ENCODE results near the gene HYDIN. TPM values are rescaled to one million over a fixed set of nuclear protein-coding genes. Genes with fewer than 3 reads are reported as not detected.

Gene HYDIN
- total and polyA plus RNA-seq, 7 experiments from 2014 or later = 0.13 to 0.89 (median 0.32) TPM; not detected in 4

DNA sequence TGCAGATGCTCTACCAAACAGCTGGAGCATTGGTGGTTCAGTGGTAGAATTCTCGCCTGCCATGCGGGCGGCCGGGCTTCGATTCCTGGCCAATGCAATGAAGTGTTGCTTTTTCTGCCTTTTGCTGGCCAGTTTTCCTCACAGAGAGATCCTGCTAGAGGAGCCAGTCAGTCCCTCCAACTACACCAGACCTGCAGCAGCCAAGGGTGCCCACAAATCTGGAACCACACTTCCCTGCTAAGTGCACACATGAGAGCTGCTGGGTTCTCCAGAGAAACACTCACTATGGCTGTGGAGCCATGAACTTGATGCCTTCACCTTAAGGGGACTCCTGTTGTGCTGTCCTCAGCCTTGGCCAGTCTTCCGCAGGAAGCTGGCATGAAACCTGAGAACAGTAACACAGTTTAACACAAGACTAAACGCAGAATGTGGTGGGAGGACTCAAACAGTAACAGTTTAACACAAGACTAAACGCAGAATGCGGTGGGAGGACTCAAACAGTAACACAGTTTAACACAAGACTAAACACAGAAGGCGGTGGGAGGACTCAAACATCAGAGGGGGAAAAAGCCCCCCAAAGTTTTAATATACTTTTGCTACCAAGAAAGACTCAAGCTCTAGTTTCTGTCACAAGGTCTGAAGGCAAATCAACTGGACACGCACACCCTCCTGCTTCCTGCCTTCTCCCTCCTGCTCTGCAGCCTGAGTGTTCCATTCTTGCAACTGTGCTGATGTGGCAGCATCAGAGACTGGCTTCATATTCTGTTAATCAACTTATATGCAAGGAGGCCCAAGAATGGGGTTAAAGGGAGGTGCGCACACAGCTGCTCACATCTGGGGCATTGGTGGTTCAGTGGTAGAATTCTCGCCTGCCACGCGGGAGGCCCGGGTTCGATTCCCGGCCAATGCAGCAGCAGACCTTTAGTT is 441.6 kb downstream of the HYDIN start:
- Mint-ChIP-seq H3K27me3 (no peaks in the 10 kb centered on the region), H3K27ac (no peak overlapping the region), H3K9me3 (peaks cover 0 to 2% (median 0%) of the 10 kb centered on the region in 11 donors), H3K4me3 (no peak overlapping the region), H3K4me1 (peaks cover 0 to 21% (median 19%) of the 10 kb centered on the region in 7 donors), H3K36me3 (peaks cover 0 to 33% (median 9%) of the 10 kb centered on the region in 5 donors)
- no peak for ATAC-seq
- H3K9me3 ChIP-seq (ENCODE audit: control insufficient read depth in 2 of 3, low read length in 3 of 3) = no peaks in the 10 kb centered on the region
- H3K36me3 ChIP-seq (ENCODE audit: control insufficient read depth in 2 of 3, insufficient read depth in 3 of 3, low read length in 3 of 3) = peaks cover 0 to 64% (median 16%) of the 10 kb centered on the region in 3 experiments
- H3K27me3 ChIP-seq (ENCODE audit: control insufficient read depth in 2 of 2, insufficient read depth in 2 of 2, low read length in 2 of 2) = no peaks in the 10 kb centered on the region
- CTCF ChIA-PET = no interaction called here
- POLR2A ChIA-PET = no interaction called here
- no peak overlapping the region for H3K27ac ChIP-seq (ENCODE audit: low read depth, low read length)
- intact Hi-C loops (cut with micrococcal nuclease) = no loop called here
- DNase-seq = no peak
- no peaks in the 10 kb centered on the region for H3K4me1 ChIP-seq (ENCODE audit: control insufficient read depth in 2 of 2, insufficient read depth in 2 of 2, low read length in 2 of 2)
- H3K4me3 ChIP-seq (ENCODE audit: low read length) = no peak overlapping the region

- Histone ChIP-seq H3K4me3 (ENCODE audit: low read length) (no peak overlapping the region), H3K9me3 (ENCODE audit: control insufficient read depth in 2 of 3, low read length in 3 of 3) (no peaks in the 10 kb centered on the region), H3K4me1 (ENCODE audit: control insufficient read depth in 2 of 2, insufficient read depth in 2 of 2, low read length in 2 of 2) (no peaks in the 10 kb centered on the region), H3K27me3 (ENCODE audit: control insufficient read depth in 2 of 2, insufficient read depth in 2 of 2, low read length in 2 of 2) (no peaks in the 10 kb centered on the region), H3K36me3 (ENCODE audit: control insufficient read depth in 2 of 3, insufficient read depth in 3 of 3, low read length in 3 of 3) (peaks cover 5 to 86% (median 39%) of the 10 kb centered on the region in 3 experiments), H3K27ac (ENCODE audit: low read depth, low read length) (no peak overlapping the region)
- DNase-seq = no peak
- intact Hi-C loops (cut with micrococcal nuclease) = no loop called here
- Mint-ChIP-seq H3K36me3 (peaks cover 11 to 60% (median 18%) of the 10 kb centered on the region in 5 donors), H3K27ac (no peak overlapping the region), H3K4me1 (peaks cover 0 to 16% (median 6%) of the 10 kb centered on the region in 7 donors), H3K4me3 (no peak overlapping the region), H3K9me3 (peaks cover 0 to 2% (median 0%) of the 10 kb centered on the region in 11 donors), H3K27me3 (no peaks in the 10 kb centered on the region)
- POLR2A ChIA-PET = interaction anchor here (1.3 kb wide), 1 partner anchor 14 kb away, joined by 3 read pairs; no protein-coding TSS in a partner anchor
- ATAC-seq = no peak
- CTCF ChIA-PET = interaction anchor here (1.1 kb wide), 1 partner anchor 15 kb away, joined by 6 read pairs; no protein-coding TSS in a partner anchor
These were observed 444.3 kb downstream of the HYDIN start for GRCh38 chr16:70786020-70786755.

DNA sequence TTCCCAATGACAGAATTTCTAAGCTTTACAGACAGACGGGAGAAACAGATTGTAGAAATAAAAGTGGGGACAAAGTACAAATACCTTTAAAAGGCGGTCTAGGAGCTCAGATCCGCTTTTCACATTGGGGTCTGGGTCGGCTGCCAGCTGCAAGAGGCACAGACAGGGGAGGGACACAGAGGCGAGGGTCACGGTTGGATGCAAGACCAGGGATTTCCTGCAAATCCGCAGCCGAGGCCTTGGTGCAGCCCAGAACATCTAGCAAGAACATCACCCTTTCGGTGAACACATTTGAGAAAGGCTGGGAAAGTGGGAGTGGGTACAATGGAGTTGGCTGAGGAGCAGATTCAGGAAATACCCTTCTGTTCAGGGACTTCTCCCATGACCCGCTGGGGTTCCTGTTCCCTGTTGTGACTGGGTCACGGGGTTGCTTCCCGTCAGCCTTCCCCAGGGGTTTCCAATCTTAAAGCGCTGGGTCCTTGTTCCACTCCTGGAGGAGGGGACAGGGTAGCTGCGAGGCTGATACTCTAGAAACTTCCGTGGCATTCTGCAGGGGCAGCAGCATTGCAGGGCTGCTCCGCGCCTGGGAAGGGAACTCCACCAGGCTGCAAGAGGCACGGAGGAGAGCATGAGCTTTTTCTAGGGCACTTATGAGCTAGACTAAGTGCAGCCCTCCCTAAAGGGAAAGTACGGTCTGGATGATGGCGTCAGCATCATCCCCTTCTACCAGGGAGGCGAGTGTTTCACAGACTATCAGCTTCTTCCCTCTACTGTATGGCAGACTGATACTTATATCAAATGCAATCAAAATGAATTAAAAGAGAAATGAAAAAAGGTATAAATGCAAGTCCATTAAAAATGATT is 445.6 kb downstream of the HYDIN start:
- Mint-ChIP-seq H3K27me3 (no peaks in the 10 kb centered on the region), H3K4me1 (peaks cover 0 to 8% (median 1%) of the 10 kb centered on the region in 7 donors), H3K4me3 (no peak overlapping the region), H3K27ac (no peak overlapping the region), H3K36me3 (peaks cover 15 to 69% (median 28%) of the 10 kb centered on the region in 5 donors), H3K9me3 (peaks cover 0 to 2% (median 0%) of the 10 kb centered on the region in 11 donors)
- Histone ChIP-seq H3K36me3 (ENCODE audit: control insufficient read depth in 2 of 3, insufficient read depth in 3 of 3, low read length in 3 of 3) (peaks cover 12 to 98% (median 42%) of the 10 kb centered on the region in 3 experiments), H3K4me3 (ENCODE audit: low read length) (no peak overlapping the region), H3K27me3 (ENCODE audit: control insufficient read depth in 2 of 2, insufficient read depth in 2 of 2, low read length in 2 of 2) (no peaks in the 10 kb centered on the region), H3K4me1 (ENCODE audit: control insufficient read depth in 2 of 2, insufficient read depth in 2 of 2, low read length in 2 of 2) (no peaks in the 10 kb centered on the region), H3K9me3 (ENCODE audit: control insufficient read depth in 2 of 3, low read length in 3 of 3) (no peaks in the 10 kb centered on the region), H3K27ac (ENCODE audit: low read depth, low read length) (no peak overlapping the region)
- intact Hi-C loops (cut with micrococcal nuclease) = no loop called here
- ChIA-PET CTCF (interaction anchor here (0.7 to 1.1 kb wide), 2 partner anchors 13 to 14 kb away, joined by 5 to 6 read pairs; no protein-coding TSS in a partner anchor), POLR2A (no interaction called here)
- DNase-seq = no peak
- no peak for ATAC-seq

DNA sequence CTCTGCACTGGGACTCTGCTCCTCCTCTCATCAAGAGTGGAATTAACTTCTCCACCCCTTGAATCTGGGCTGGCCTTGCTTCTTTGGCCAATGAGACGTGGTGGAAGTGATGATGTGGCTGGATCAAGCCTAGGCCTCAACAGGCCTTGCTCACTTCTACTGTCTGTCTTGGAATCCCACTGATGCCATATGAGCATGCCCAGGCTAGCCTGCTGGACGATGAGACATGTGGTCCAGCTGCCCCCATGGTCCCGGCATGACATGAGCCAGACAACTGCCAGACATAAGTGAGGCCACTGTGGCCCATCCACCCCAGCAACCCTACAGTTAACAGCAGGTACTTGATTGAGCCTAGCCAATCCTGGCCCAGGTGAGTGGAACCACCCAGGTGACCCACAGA is 448.3 kb downstream of the HYDIN start:
- no peak overlapping the region for H3K27ac ChIP-seq (ENCODE audit: low read depth, low read length)
- intact Hi-C loops (cut with micrococcal nuclease) = no loop called here
- no peaks in the 10 kb centered on the region for H3K4me1 ChIP-seq (ENCODE audit: control insufficient read depth in 2 of 2, insufficient read depth in 2 of 2, low read length in 2 of 2)
- no peak for DNase-seq
- H3K9me3 Mint-ChIP-seq = peaks cover 0 to 2% (median 0%) of the 10 kb centered on the region in 11 donors
- no peak for ATAC-seq
- H3K27me3 Mint-ChIP-seq = no peaks in the 10 kb centered on the region
- CTCF ChIA-PET = no interaction called here
- peaks cover 0 to 4% (median 0%) of the 10 kb centered on the region in 7 donors for H3K4me1 Mint-ChIP-seq
- H3K36me3 Mint-ChIP-seq = peaks cover 18 to 86% (median 38%) of the 10 kb centered on the region in 5 donors
- H3K36me3 ChIP-seq (ENCODE audit: control insufficient read depth in 2 of 3, insufficient read depth in 3 of 3, low read length in 3 of 3) = peaks cover 16 to 96% (median 48%) of the 10 kb centered on the region in 3 experiments
- H3K27me3 ChIP-seq (ENCODE audit: control insufficient read depth in 2 of 2, insufficient read depth in 2 of 2, low read length in 2 of 2) = no peaks in the 10 kb centered on the region
- no peak overlapping the region for H3K4me3 ChIP-seq (ENCODE audit: low read length)
- H3K27ac Mint-ChIP-seq = peak overlapping the region in 1 of 9 donors; percentile 49
- H3K4me3 Mint-ChIP-seq = no peak overlapping the region
- POLR2A ChIA-PET = no interaction called here
- H3K9me3 ChIP-seq (ENCODE audit: control insufficient read depth in 2 of 3, low read length in 3 of 3) = no peaks in the 10 kb centered on the region

DNA sequence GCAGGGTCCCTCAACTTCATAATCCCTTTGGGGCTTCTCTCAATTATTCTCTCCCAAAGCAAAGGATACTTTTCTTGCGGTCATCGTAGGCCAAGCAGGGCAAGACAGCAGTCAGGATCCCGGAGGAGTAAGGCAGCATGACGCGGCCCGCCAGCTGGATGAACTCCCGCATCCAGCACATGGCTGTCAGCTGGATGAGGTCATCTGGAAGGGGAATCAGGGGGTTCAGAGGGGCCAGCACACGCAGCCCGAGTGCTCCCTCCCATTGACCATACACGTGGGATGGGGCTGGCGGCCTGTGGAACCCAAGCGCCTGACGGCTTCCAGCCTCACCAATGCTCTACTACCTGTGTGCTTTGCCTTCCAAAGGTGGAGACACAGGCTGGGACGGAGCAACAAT is 448.7 kb downstream of the HYDIN start:
- H3K27me3 Mint-ChIP-seq = no peaks in the 10 kb centered on the region
- peaks cover 20 to 85% (median 39%) of the 10 kb centered on the region in 5 donors for H3K36me3 Mint-ChIP-seq
- H3K27ac Mint-ChIP-seq = no peak overlapping the region
- H3K27me3 ChIP-seq (ENCODE audit: control insufficient read depth in 2 of 2, insufficient read depth in 2 of 2, low read length in 2 of 2) = no peaks in the 10 kb centered on the region
- no peak for ATAC-seq
- no peak overlapping the region for H3K4me3 ChIP-seq (ENCODE audit: low read length)
- no peak overlapping the region for H3K4me3 Mint-ChIP-seq
- intact Hi-C loops (cut with micrococcal nuclease) = no loop called here
- H3K4me1 Mint-ChIP-seq = peaks cover 0 to 4% (median 0%) of the 10 kb centered on the region in 7 donors
- ChIA-PET POLR2A (no interaction called here), CTCF (no interaction called here)
- no peak overlapping the region for H3K27ac ChIP-seq (ENCODE audit: low read depth, low read length)
- DNase-seq = no peak
- H3K9me3 ChIP-seq (ENCODE audit: control insufficient read depth in 2 of 3, low read length in 3 of 3) = no peaks in the 10 kb centered on the region
- H3K9me3 Mint-ChIP-seq = peaks cover 0 to 2% (median 0%) of the 10 kb centered on the region in 11 donors
- peaks cover 16 to 94% (median 48%) of the 10 kb centered on the region in 3 experiments for H3K36me3 ChIP-seq (ENCODE audit: control insufficient read depth in 2 of 3, insufficient read depth in 3 of 3, low read length in 3 of 3)
- no peaks in the 10 kb centered on the region for H3K4me1 ChIP-seq (ENCODE audit: control insufficient read depth in 2 of 2, insufficient read depth in 2 of 2, low read length in 2 of 2)

- Mint-ChIP-seq H3K27me3 (no peaks in the 10 kb centered on the region), H3K27ac (no peak overlapping the region), H3K4me3 (no peak overlapping the region), H3K4me1 (peaks cover 0 to 4% (median 0%) of the 10 kb centered on the region in 7 donors), H3K36me3 (peaks cover 19 to 75% (median 39%) of the 10 kb centered on the region in 5 donors), H3K9me3 (peaks cover 0 to under 1% (median 0%) of the 10 kb centered on the region in 11 donors)
- ChIA-PET CTCF (interaction anchor here (1.2 kb wide), 1 partner anchor 9 kb away, joined by 5 read pairs; no protein-coding TSS in a partner anchor), POLR2A (no interaction called here)
- no peaks in the 10 kb centered on the region for H3K9me3 ChIP-seq (ENCODE audit: control insufficient read depth in 2 of 3, low read length in 3 of 3)
- no peaks in the 10 kb centered on the region for H3K4me1 ChIP-seq (ENCODE audit: control insufficient read depth in 2 of 2, insufficient read depth in 2 of 2, low read length in 2 of 2)
- intact Hi-C loops (cut with micrococcal nuclease) = no loop called here
- ATAC-seq (no peak), DNase-seq (no peak)
- no peaks in the 10 kb centered on the region for H3K27me3 ChIP-seq (ENCODE audit: control insufficient read depth in 2 of 2, insufficient read depth in 2 of 2, low read length in 2 of 2)
- no peak overlapping the region for H3K4me3 ChIP-seq (ENCODE audit: low read length)
- H3K27ac ChIP-seq (ENCODE audit: low read depth, low read length) = no peak overlapping the region
- peaks cover 16 to 85% (median 48%) of the 10 kb centered on the region in 3 experiments for H3K36me3 ChIP-seq (ENCODE audit: control insufficient read depth in 2 of 3, insufficient read depth in 3 of 3, low read length in 3 of 3)
These were observed 450.0 kb downstream of the HYDIN start for GRCh38 chr16:70780546-70780945.

Data from naive thymus-derived CD4-positive, alpha-beta T cell (primary cell).